Measurements from ENCODE around the gene FAM120A.

- TF ChIP-seq EZH2 (IDR thresholded peaks at IDR 0.05; ENCODE audit: low read length, missing control alignments), result no peak
- TF ChIP-seq, protein P1, sequence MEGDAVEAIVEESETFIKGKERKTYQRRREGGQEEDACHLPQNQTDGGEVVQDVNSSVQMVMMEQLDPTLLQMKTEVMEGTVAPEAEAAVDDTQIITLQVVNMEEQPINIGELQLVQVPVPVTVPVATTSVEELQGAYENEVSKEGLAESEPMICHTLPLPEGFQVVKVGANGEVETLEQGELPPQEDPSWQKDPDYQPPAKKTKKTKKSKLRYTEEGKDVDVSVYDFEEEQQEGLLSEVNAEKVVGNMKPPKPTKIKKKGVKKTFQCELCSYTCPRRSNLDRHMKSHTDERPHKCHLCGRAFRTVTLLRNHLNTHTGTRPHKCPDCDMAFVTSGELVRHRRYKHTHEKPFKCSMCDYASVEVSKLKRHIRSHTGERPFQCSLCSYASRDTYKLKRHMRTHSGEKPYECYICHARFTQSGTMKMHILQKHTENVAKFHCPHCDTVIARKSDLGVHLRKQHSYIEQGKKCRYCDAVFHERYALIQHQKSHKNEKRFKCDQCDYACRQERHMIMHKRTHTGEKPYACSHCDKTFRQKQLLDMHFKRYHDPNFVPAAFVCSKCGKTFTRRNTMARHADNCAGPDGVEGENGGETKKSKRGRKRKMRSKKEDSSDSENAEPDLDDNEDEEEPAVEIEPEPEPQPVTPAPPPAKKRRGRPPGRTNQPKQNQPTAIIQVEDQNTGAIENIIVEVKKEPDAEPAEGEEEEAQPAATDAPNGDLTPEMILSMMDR (conservative IDR thresholded peaks at IDR 0.05 in 1 of 2, IDR thresholded peaks at IDR 0.05 in 1 of 2; ENCODE audit: low read depth in 1 of 2, low read length in 2 of 2), result no peak
These were observed 74.0 kb downstream of the FAM120A start for GRCh38 chr9:93525476-93525875.

All from fibroblast of lung (primary cell).